Upper lobe of left lung (tissue), 6 donors: ENCODE measurements around the gene KRTAP5-1. TPM values are rescaled to one million over a fixed set of nuclear protein-coding genes. Genes with fewer than 3 reads are reported as not detected.
"Not testable (repeated sequence)": the region's sequence is repeated elsewhere in the genome, so short reads cannot be mapped to it uniquely, and the experiment has no call there.

Experiments used
- ATAC-seq, 2 donors: fragments of 200-7000 bp; cut with Tn5 transposase; one replicate each; pipeline ENCODE4 v1.9.1; 2022; ENCODE audit warnings: mild to moderate bottlenecking in 2 of 2, moderate library complexity in 2 of 2; ENCODE audit not compliant: low FRiP score in 2 of 2
- DNase-seq, 2 donors: peaks; one replicate each; pipeline ENCODE4 v3.0.0-alpha.2; 2019 to 2020
- H3K27ac ChIP-seq, 4 donors: fragments of 200-600 bp; sonication (generic); one replicate each; pipeline ENCODE4 v1.5.1; 2016 to 2019
- H3K27me3 ChIP-seq, 4 donors: fragments of 200-600 bp; sonication (generic); one replicate each; pipeline ENCODE4 v1.5.1; 2017 to 2019
- H3K36me3 ChIP-seq, 4 donors: fragments of 200-600 bp; sonication (generic); one replicate each; pipeline ENCODE4 v1.5.1; 2016 to 2019
- H3K4me1 ChIP-seq, 4 donors: fragments of 200-600 bp; sonication (generic); one replicate each; pipeline ENCODE4 v1.5.1; 2018 to 2019
- H3K4me3 ChIP-seq, 4 donors: fragments of 200-600 bp; sonication (generic); one replicate each; pipeline ENCODE4 v1.5.1; 2017 to 2019; ENCODE audit warnings: mild to moderate bottlenecking in 2 of 4, moderate library complexity in 1 of 4
- H3K9me3 ChIP-seq, 4 donors: fragments of 200-600 bp; sonication (generic); one replicate each; pipeline ENCODE4 v1.5.1; 2018 to 2019
- CTCF ChIP-seq, 6 experiments: fragments of 450-650 bp in 4 of 6; fragments of 200-600 bp in 2 of 6; sonication (generic) in 2 of 6; IDR thresholded peaks; one replicate each; pipeline ENCODE4 v1.5.1; 2016 to 2019; ENCODE audit warnings: antibody characterized with exemption in 6 of 6
- EP300 ChIP-seq, 4 donors: sonication (generic); formaldehyde crosslinking; IDR thresholded peaks; one replicate each; pipeline ENCODE4 v1.5.1; 2017; ENCODE audit warnings: antibody characterized with exemption in 4 of 4, control low read depth in 2 of 4
- POLR2A ChIP-seq, 4 donors: fragments of 450-650 bp; IDR thresholded peaks; one replicate each; pipeline ENCODE4 v1.5.1; 2016 to 2017; ENCODE audit warnings: antibody characterized with exemption in 4 of 4, mild to moderate bottlenecking in 2 of 4
- POLR2AphosphoS5 ChIP-seq, 2 donors: sonication (generic); formaldehyde crosslinking; IDR thresholded peaks; one replicate each; pipeline ENCODE4 v1.5.1; 2017; ENCODE audit warnings: antibody characterized with exemption in 2 of 2
- WGBS, 2 donors: methylation state at CpG; one replicate each; pipeline ENCODE4 v1.1.5; 2017 to 2018; 5-methylcytosine and 5-hydroxymethylcytosine counted together
- total RNA-seq, 6 donors: library from RNA; depleted of rRNA in 4 of 6; stranded (reverse); fragments of >200 nt in 4 of 6; gene quantifications; one replicate each; pipeline versions ENCODE4 v1.1.0 to v1.2.1, GENCODE V29; 2016 to 2021
- donor health status: DM: no; HTN: no; CAD: no; lungs with moderate emphysema.
- donor health status: DM: no; HTN: yes; CAD: no; lungs with severe emphysema.

KRTAP5-1 gene
- total RNA-seq = not detected

GRCh38 chr11:1584661-1585370 lies at the start of gene KRTAP5-1:
KRTAP5-1 (minus strand) TSS chr11:1585283; CDS start chr11:1585249, 34 bp downstream.
- H3K4me1 ChIP-seq = peaks cover 3 to 11% (median 8%) of the 10 kb centered on the region in 4 donors

DNA sequence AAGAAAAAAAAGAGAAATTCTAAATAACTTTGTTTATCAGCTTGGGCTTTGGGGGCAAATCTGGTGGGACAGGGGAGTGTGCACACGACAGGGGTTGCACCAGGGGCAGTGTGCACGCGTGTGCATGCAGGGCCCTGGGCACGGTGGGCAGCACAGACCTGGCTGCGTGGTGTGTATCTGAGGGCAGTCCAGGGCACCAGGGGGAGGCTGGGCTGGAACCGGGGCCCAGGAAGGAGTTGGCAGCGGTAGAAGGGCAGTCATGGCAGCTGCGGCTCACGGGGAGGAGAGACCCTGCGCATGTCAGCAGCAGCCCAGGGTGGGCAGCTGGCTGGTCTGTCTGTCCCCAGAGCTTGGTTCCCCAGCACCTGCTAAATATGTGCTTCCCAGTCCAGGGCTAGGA lies 48.8 kb upstream of the KRTAP5-1 start:
- 90 to 96% methylated on average over 9 to 10 of the region's 10 CpGs for WGBS, 2 donors
- Histone ChIP-seq H3K9me3 (no peaks in the 10 kb centered on the region), H3K27ac (no peak overlapping the region), H3K4me1 (peaks cover 5 to 13% (median 8%) of the 10 kb centered on the region in 4 donors), H3K27me3 (peaks cover 0 to 2% (median 0%) of the 10 kb centered on the region in 4 donors), H3K4me3 (no peak overlapping the region), H3K36me3 (no peaks in the 10 kb centered on the region)
- no peak for DNase-seq
- no peak for TF ChIP-seq POLR2A (IDR thresholded peaks at IDR 0.05)
- TF ChIP-seq POLR2AphosphoS5 (IDR thresholded peaks at IDR 0.05) = no peak
- TF ChIP-seq EP300 (IDR thresholded peaks at IDR 0.05) = no peak
- no peak for TF ChIP-seq CTCF (IDR thresholded peaks at IDR 0.05)
- no peak for ATAC-seq

More at GRCh38 chr11:1584661-1585370, at the start of gene KRTAP5-1:
- H3K9me3 ChIP-seq, H3K27me3 ChIP-seq, H3K4me3 ChIP-seq, ATAC-seq, H3K36me3 ChIP-seq, H3K27ac ChIP-seq: not testable (repeated sequence)
- WGBS, 2 donors = 54 to 67% methylated on average over 5 to 6 of the region's 9 CpGs
- DNase-seq = peak in 1 of 2 donors; percentile 47

DNA sequence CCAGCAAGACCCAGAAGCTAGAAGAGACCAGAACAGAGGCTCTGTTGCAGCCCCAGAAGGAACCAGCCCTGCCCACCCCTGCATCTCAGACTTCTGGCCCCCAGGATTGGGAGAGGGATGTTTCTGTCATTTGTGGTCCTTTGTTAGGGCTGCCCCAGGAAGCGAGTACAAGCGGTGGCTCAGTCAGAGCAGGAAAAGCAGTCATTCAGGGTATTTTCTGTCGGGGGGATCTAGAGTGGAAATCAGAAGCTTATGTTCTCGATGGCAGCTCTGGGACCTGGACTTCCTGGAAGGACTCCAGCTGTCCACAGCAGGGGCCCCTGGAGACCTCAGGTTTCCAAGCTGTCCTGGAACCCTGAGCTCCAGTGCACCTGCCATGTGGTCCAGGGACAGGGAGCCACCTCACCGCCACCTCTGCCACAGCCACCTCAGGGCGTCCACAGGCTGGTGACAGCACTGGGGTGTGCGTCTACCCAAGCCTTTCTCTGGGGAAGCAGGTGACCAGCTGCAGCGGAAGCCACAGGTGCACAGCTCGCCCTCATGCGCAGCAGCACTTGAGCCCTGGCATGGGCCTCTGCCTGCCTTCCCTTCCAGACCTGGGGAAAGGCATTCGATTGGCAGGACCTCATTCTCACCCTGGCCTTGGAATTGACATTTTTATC lies 47.1 kb upstream of the KRTAP5-1 start:
- Histone ChIP-seq H3K36me3 (no peaks in the 10 kb centered on the region), H3K4me1 (peaks cover 0 to 12% (median 7%) of the 10 kb centered on the region in 4 donors), H3K9me3 (no peaks in the 10 kb centered on the region), H3K27me3 (peaks cover 0 to 8% (median 0%) of the 10 kb centered on the region in 4 donors), H3K4me3 (no peak overlapping the region), H3K27ac (no peak overlapping the region)
- DNase-seq (no peak), ATAC-seq (peak in 1 of 2 donors; percentile 51)
- no peak for TF ChIP-seq POLR2AphosphoS5 (IDR thresholded peaks at IDR 0.05)
- TF ChIP-seq POLR2A (IDR thresholded peaks at IDR 0.05) = no peak
- TF ChIP-seq EP300 (IDR thresholded peaks at IDR 0.05) = no peak
- TF ChIP-seq CTCF (IDR thresholded peaks at IDR 0.05) = no peak
- 31 to 69% methylated on average over 5 to 11 of the region's 11 CpGs for WGBS, 2 donors

GRCh38 chr11:1631066-1631568 lies 46.0 kb upstream of the KRTAP5-1 start:
- Histone ChIP-seq H3K27ac (no peak overlapping the region), H3K9me3 (no peaks in the 10 kb centered on the region), H3K4me1 (peaks cover 0 to 12% (median 7%) of the 10 kb centered on the region in 4 donors), H3K36me3 (no peaks in the 10 kb centered on the region), H3K27me3 (peaks cover 0 to 8% (median 0%) of the 10 kb centered on the region in 4 donors), H3K4me3 (no peak overlapping the region)
- DNase-seq (no peak), ATAC-seq (no peak)
- 77 to 82% methylated on average over 13 of the region's 13 CpGs for WGBS, 2 donors
- TF ChIP-seq POLR2A (IDR thresholded peaks at IDR 0.05) (no peak), CTCF (IDR thresholded peaks at IDR 0.05) (no peak), EP300 (IDR thresholded peaks at IDR 0.05) (no peak), POLR2AphosphoS5 (IDR thresholded peaks at IDR 0.05) (no peak)

DNA sequence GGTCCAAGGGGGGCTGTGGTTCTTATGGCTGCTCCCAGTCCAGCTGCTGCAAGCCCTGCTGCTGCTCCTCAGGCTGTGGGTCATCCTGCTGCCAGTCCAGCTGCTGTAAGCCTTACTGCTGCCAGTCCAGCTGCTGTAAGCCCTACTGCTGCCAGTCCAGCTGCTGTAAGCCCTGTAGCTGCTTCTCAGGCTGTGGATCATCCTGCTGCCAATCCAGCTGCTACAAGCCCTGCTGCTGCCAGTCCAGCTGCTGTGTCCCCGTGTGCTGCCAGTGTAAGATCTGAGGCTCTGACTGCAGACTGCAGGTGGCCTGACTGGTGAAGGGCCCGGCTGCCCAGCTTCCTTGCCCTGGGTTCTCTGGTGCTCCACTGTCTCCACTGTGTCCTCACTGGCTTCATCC lies 45.2 kb upstream of the KRTAP5-1 start:
- Histone ChIP-seq H3K36me3 (no peaks in the 10 kb centered on the region), H3K27ac (no peak overlapping the region), H3K4me3 (no peak overlapping the region), H3K27me3 (peaks cover 0 to 8% (median 0%) of the 10 kb centered on the region in 4 donors), H3K9me3 (no peaks in the 10 kb centered on the region), H3K4me1 (peaks cover 0 to 12% (median 7%) of the 10 kb centered on the region in 4 donors)
- TF ChIP-seq POLR2AphosphoS5 (IDR thresholded peaks at IDR 0.05) (no peak), CTCF (IDR thresholded peaks at IDR 0.05) (no peak), EP300 (IDR thresholded peaks at IDR 0.05) (no peak), POLR2A (IDR thresholded peaks at IDR 0.05) (no peak)
- DNase-seq (no peak), ATAC-seq (no peak)
- WGBS, 2 donors = 75 to 80% methylated on average over 1 to 2 of the region's 2 CpGs
